OCI-M1 (cell line): Measurements from ENCODE around the gene RGMA.
"Not testable (repeated sequence)": the region's sequence is repeated elsewhere in the genome, so short reads cannot be mapped to it uniquely, and the experiment has no call there.

ENCODE experiments used
- DNase-seq: peaks from one replicate; lab custom pipeline; 2025; lab: John Stamatoyannopoulos, UW

RGMA gene

DNA sequence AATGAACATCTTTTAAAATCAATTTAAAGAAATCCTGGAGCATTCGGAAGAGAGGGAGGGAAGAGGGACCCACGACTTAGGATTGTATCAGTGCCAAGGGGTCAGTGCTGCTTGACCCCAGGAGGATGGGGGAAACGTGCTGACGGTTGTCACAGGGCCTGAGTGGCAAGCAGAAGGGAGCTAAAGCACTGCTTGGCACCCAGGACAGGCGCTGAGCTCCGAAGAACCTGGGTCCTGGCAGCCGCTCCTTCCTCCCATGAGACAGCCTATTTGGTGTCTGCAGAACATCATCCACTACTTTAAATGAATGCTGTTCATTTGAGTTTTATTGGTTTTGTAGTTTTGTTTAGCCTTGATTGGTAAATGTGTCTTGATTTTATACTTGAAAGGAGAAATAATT is 54.5 kb downstream of the RGMA start:
- no peak for DNase-seq

DNA sequence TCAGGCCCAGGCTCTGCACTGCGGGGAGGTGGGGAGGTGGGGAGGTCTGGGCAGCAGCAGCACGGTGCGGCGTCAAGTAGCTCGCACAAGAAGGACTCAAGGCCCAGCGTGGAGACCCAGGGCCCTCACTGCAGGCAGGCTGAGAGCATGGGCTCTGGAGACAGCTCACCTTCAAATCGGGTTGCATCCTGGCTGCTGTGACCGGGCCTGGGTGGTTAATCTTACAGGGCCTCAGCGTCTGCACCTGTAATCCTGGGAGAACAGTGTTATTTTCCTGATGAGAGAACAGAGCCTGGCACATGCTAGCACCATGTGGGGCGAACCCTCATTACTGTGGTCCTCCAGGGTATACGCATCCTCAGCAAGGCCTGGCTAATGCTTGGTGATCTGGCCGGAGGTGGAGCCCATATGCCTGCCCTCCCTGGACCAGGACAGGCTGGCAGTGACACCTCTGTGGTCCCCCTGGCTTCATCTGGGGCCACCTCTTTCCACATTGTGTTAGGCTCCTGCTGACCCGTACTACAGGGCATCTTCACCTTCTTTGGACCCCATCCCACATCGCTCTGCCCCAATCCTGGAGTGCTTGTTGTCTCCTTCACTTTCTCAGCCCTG is 55.5 kb downstream of the RGMA start:
- no peak for DNase-seq

DNA sequence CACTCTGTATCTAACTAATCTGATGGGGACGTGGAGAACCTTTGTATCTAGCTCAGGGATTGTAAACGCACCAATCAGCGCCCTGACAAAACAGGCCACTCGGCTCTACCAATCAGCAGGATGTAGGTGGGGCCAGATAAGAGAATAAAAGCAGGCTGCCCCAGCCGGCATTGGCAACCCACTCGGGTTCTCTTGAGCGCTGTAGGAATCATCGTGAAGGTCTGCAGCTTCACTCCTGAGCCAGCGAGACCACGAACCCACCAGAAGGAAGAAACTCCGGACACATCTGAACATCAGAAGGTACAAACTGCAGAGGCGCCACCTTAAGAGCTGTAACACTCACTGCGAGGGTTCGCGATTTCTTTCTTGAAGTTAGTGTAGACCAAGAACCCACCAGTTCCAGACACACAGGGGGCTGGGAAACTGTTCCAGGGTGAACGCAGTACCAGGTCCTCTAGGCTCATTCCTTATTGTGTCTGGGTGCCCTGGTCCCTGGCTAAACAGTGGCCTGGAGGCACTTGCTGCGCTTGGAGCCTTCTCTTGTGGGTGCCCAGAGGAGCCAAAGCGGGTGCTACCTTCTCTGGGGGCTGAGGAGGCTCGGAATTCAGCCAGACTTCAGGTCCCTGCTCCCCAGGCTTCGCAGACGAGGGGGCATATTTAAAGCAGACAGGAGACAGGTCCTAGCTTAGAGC is 56.4 kb downstream of the RGMA start:
- not testable (repeated sequence) for DNase-seq

DNA sequence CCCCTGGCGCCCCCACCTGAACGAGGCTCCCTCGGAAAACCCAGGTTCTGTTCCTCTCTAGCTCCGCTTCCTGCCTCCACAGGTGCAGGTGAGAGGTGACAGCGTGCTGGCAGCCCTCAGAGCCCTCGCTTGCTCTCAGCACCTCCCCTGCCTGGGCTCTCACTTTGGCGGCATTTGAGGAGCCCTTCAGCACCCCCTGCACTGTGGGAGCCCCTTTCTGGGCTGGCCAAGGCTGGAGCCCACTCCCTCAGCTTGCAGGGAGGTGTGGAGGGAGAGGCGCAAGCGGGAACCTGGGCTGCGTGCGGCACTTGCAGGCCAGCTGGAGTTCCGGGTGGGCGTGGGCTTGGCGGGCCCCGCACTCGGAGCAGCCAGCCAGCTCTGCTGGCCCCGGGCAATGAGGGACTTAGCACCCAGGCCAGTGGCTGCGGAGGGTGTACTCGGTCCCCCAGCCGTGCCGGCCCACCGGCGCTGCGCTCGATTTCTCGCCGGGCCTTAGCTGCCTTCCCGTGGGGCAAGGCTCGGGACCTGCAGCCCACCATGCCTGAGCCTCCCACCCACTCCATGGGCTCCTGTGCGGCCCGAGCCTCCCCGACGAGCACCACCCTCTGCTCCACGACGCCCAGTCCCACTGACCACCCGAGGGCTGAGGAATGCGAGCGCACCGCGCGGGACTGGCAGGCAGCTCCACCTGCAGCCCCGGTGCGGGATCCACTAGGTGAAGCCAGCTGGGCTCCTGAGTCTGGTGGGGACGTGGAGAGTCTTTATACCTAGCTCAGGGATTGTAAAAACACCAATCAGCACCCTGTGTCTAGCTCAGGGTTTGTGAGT is 57.2 kb downstream of the RGMA start:
- DNase-seq = not testable (repeated sequence)

DNA sequence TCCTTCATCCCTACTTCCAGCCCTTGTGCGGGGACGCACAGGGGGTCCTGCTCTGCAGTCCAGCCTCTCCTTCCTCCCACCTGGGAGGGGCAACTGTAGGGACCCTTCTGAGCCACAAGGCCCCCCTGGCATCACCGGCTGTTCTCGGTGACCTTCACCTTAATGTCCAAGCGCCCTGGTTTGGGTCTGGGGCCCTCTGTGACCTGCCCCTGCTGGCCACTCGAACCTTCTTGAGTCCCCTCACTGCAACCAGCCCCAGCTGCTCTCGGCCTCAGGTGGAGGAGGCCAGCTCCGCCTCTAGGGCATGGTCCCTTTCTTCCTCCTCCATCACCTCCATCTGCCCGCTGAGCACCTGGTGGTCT is 57.9 kb downstream of the RGMA start:
- no peak for DNase-seq

DNA sequence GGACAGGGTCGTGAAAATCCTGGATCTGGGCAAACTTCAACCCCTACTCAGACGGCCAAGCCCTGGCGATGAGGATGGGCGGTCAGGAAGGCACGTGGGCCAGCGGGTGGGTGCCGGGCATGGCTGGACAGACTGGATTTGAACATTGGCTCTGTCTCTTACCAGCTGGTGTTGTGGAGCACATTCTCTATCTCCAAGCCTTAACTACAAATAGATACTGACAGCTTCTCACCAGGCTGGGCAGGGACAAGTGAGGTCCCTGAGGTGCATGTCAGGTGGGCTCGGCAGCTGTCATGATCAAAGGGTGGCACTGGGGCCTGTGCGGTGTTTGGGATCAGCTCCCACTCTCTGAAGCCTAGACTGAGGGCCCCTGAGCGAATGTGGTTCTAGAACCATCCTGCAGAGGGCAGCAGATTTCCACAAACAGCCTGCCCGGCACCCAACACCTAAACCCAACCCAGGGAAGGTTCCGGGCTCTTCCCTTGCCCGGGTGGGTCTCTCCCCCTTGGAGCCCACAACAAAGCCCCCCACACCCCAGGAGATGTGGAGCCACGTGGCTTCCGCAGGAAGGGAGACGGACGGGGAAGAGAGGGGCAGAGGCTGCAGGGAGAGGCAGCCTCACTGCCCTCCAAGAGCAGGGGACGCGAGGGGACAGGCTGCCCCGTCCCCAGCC is 58.4 kb downstream of the RGMA start:
- peak; percentile 78 for DNase-seq

DNA sequence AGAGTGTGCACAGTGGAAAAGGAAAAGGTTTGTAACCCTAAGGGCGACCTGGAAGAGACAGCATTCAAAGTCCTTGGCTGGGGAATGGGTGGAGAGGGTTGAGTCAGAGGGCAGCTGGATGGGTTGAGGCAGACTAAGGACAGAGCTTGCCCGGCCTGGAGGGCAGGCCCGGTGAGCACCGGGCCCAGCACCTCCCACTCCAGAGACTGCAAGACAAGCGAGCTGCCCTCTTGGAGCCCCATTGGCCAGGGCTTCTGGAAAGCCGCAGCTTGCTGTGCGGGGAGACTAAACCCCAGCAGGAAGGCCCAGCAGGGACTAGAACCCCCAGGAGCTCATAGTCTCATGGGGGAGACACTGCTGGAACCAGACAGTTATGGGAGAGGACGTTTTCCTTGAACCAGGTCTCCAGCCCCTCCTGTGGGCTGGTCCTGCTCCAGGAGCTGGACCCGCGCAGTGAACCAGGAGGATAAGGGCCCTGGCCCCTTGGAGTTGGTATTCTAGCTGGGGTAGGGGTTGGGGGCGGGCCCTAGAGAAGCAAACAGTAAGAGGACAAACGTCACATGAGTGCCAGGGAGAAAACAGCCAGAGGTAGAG is 59.1 kb downstream of the RGMA start:
- no peak for DNase-seq

GRCh38 chr15:93029214-93029835 is 59.7 kb downstream of the RGMA start:
- DNase-seq = no peak

- peak; percentile 33 for DNase-seq
These were observed 60.3 kb downstream of the RGMA start for GRCh38 chr15:93028632-93029213.

DNA sequence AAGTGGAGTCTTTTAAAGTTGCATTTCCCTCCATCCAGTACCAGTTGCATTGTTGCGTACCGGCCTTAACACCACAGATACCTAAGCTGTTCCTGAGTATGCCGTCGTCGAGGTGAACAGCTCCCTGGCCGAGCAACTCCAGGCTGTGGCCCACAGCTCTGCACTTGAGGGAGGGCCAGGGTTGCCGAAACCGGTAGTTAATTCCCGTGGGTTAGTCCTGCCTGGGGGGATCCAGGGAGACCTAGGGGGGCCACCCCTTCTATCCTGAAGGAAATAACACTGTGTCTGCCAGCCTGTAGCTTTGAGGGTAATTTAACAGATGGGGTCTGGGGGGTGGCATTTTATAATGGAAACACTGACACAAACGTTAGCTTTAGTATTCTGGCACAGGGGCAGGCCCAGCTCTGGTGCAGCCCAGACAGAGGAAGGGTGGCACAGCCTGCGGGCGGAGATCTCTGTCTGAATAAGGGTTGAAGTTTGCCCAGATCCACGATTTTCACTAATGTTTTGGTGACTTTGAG is 60.8 kb downstream of the RGMA start:
- peak; percentile 27 for DNase-seq

- peak; percentile 35 for DNase-seq
These were observed 61.6 kb downstream of the RGMA start for GRCh38 chr15:93027413-93027812.

- no peak for DNase-seq
These were observed 62.6 kb downstream of the RGMA start for GRCh38 chr15:93026380-93026817.

GRCh38 chr15:93025625-93025982 is 63.4 kb downstream of the RGMA start:
- no peak for DNase-seq

GRCh38 chr15:93024716-93025624 is 64.0 kb downstream of the RGMA start:
- no peak for DNase-seq

DNA sequence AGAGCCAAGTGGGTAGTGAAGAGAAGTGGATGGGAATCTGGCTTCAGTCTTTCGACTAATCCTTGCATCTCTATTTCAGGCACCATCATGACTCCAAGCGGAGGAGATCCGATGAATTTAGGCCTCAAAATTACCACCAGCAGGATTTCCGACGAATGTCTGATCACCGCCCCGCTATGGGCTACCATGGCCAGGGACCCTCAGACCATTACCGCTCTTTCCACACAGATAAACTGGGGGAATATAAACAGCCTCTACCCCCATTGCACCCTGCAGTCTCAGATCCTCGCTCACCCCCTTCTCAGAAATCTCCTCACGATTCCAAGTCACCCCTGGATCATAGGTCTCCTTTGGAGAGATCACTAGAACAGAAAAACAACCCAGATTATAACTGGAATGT is 64.7 kb downstream of the RGMA start:
- DNase-seq = no peak

- DNase-seq = no peak
These were observed 67.8 kb downstream of the RGMA start for GRCh38 chr15:93020976-93021772.

- DNase-seq = no peak
These were observed 69.0 kb downstream of the RGMA start for GRCh38 chr15:93019971-93020370.

GRCh38 chr15:93019090-93019489 is 69.9 kb downstream of the RGMA start:
- no peak for DNase-seq

GRCh38 chr15:93018574-93018973 is 70.4 kb downstream of the RGMA start:
- DNase-seq = no peak
